Lower lobe of right lung (tissue), 2 donors: ENCODE data around the gene DIS3L2. TPM values are rescaled to one million over a fixed set of nuclear protein-coding genes. Genes with fewer than 3 reads are reported as not detected.

Experiments used
- ATAC-seq, 2 donors: fragments of 200-7000 bp; cut with Tn5 transposase; one replicate each; pipeline ENCODE4 v1.9.1; 2020 to 2022; ENCODE audit warnings: mild to moderate bottlenecking in 2 of 2, moderate library complexity in 2 of 2
- DNase-seq: peaks from one replicate; pipeline ENCODE4 v3.0.0-alpha.2; 2020
- H3K27ac ChIP-seq: fragments of 200-600 bp; one replicate; pipeline ENCODE4 v1.8.0; 2022
- H3K27me3 ChIP-seq: fragments of 200-600 bp; one replicate; pipeline ENCODE4 v1.8.0; 2022; ENCODE audit warnings: low read depth
- H3K36me3 ChIP-seq: fragments of 200-600 bp; one replicate; pipeline ENCODE4 v1.8.0; 2022; ENCODE audit warnings: mild to moderate bottlenecking
- H3K4me1 ChIP-seq: fragments of 200-600 bp; one replicate; pipeline ENCODE4 v1.8.0; 2022
- H3K4me3 ChIP-seq: fragments of 200-600 bp; one replicate; pipeline ENCODE4 v1.8.0; 2022; ENCODE audit warnings: mild to moderate bottlenecking
- H3K9me3 ChIP-seq: fragments of 200-600 bp; one replicate; pipeline ENCODE4 v1.8.0; 2022
- intact Hi-C: fragments of 100-400 bp; cut with DNase I; formaldehyde crosslinking; loops from one replicate; pipeline ENCODE4 v1.11.0; 2022
- total RNA-seq: library from RNA; stranded (reverse); fragmentation: NEBNext Ultra II Directional; extraction: Animal tissue kit (Norgen Biotek cat#: 25700); gene quantifications from one replicate; pipeline ENCODE4 v1.2.1, GENCODE V29; 2021
- TF ChIP-seq, protein P1 (sequence below): fragments of 200-600 bp; IDR thresholded peaks from one replicate; pipeline ENCODE4 v1.8.0; 2022; ENCODE audit warnings: antibody characterized with exemption, mild to moderate bottlenecking
- donor health status: DM: no; HTN: yes; CAD: no; lungs with severe emphysema.

Gene DIS3L2
- total RNA-seq, 1 donor from 2014 or later, result 34.4 TPM

DNA sequence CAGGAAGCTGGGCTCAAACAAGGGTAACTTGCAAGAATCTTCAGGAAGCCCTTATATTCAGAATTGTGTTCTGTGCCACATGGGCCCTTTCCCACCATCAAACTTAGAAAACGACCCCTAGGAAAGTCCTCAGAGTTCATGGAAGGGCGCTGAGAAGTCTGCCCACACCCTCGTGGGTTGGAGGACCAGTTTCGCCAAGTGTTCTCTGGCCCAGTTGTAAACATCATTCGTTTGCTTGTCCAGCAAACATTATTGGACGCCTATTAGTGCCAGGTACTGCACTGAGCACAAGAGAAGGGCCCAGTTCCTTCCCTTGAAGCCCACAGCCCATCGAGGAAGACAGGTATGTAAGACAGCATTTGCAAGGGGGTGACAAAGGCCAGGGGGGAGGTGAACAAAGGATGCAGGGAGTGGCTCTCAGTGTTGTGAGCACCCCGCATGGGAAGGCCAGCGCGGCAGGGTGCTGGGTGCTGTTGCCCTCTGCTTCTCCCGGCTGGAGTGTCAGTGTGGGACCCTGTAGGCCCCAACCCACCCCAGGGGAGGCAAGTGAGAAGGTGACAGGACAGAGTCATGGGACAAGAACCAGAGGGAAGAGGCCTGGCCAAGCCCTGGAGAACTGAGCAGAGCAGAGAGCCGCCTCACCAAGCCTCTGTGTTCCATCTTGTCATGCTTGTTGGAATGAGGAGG lies 356.8 kb downstream of the DIS3L2 start:
- H3K36me3 ChIP-seq, result no peaks in the 10 kb centered on the region
- intact Hi-C loops, result no loop called here
- DNase-seq (no peak), ATAC-seq (no peak)
- no peaks in the 10 kb centered on the region for H3K9me3 ChIP-seq
- H3K4me3 ChIP-seq, result no peak overlapping the region
- TF ChIP-seq, protein P1, sequence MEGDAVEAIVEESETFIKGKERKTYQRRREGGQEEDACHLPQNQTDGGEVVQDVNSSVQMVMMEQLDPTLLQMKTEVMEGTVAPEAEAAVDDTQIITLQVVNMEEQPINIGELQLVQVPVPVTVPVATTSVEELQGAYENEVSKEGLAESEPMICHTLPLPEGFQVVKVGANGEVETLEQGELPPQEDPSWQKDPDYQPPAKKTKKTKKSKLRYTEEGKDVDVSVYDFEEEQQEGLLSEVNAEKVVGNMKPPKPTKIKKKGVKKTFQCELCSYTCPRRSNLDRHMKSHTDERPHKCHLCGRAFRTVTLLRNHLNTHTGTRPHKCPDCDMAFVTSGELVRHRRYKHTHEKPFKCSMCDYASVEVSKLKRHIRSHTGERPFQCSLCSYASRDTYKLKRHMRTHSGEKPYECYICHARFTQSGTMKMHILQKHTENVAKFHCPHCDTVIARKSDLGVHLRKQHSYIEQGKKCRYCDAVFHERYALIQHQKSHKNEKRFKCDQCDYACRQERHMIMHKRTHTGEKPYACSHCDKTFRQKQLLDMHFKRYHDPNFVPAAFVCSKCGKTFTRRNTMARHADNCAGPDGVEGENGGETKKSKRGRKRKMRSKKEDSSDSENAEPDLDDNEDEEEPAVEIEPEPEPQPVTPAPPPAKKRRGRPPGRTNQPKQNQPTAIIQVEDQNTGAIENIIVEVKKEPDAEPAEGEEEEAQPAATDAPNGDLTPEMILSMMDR, result no peak
- no peak overlapping the region for H3K27ac ChIP-seq
- H3K4me1 ChIP-seq, result peaks cover 27% of the 10 kb centered on the region
- H3K27me3 ChIP-seq, result no peaks in the 10 kb centered on the region

DNA sequence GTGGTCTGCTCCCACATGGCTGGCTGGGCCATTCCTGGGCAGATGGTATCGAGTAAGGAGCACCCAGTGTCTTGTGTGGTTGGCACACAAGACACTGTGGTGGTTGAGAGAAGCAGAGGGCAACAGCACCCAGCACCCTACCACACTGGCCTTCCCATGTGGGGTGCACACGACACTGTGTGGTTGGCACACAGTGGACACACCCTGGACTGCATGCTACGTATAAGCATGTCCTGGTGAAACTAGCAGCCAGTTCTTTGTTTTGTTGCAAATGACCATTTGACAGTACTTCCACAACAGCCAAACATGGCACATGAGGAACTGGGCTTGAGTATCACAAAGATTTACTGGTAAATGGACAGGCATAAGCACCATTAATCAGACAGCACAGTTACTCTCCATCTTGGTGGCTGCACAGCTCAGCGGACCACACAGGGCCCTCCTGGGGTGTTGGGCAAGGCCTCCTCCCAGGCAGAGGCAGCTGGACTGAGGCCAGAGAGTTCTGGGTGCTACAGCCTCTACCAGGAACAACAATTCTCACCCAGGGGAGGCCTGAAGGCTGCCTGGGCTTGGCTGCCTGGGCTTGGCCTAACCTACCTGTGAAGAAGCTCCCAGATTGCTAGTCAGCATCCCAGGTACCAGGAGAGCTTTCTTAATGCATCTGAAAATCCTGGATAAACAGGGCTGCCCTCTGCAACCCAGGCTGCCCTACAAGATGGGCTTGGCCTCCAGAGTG lies 357.7 kb downstream of the DIS3L2 start:
- Histone ChIP-seq H3K36me3 (no peaks in the 10 kb centered on the region), H3K4me1 (peaks cover 23% of the 10 kb centered on the region), H3K9me3 (no peaks in the 10 kb centered on the region), H3K27me3 (no peaks in the 10 kb centered on the region), H3K27ac (no peak overlapping the region), H3K4me3 (no peak overlapping the region)
- intact Hi-C loops, result no loop called here
- ATAC-seq (no peak), DNase-seq (no peak)
- TF ChIP-seq, protein P1, result no peak

DNA sequence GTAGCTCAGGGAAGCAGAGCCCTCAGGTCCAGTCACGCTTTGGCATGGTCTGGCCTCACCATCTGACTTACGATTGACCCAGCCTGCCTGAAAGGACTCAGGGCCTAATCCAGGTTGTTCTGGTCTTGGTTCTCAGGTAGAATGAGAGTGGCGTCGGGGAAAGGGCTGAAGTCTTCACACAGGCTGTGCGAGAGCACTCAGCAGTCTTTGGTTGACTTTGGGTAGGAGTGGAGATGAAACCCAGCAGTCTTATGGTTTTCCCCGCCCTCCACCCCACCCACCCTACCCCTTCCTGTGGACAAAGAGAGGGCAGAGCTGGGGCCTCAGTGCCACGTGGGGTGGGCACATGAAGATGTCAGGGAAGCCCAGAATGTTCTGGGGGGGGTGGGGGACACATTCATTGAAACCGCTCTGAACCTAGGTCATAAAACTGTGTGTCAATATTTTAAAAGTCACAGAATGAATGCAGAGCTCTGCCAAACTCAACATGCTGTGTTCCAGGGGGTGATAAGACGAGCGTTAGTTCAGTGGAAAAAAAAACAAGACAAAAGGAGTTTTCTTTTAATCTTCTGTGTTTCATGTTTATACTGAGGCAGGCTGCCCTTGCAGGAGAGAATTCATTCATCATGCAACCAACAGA lies 358.4 kb downstream of the DIS3L2 start:
- H3K27ac ChIP-seq, result no peak overlapping the region
- intact Hi-C loops, result no loop called here
- H3K27me3 ChIP-seq, result no peaks in the 10 kb centered on the region
- ATAC-seq, result no peak
- no peak for DNase-seq
- H3K36me3 ChIP-seq, result no peaks in the 10 kb centered on the region
- H3K4me3 ChIP-seq, result no peak overlapping the region
- peaks cover 16% of the 10 kb centered on the region for H3K4me1 ChIP-seq
- TF ChIP-seq, protein P1, result no peak
- H3K9me3 ChIP-seq, result no peaks in the 10 kb centered on the region

DNA sequence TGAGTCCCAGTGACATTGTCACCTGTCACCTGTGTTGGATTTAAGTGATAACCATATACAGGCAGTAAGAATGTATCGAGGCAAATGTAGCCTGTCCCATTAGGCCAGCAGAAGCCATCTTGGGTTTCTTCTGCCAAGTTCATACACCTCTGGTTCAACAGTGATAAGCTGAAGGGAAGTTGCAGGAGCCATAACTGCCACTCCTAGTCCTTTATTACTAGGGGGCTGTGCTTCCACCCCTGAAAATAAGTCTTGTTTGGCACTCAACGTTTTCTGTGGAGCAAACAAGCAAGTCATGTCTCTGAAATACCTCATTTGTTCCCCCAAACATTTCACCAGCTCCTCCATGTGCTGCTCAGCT lies 358.9 kb downstream of the DIS3L2 start:
- DNase-seq (no peak), ATAC-seq (no peak)
- Histone ChIP-seq H3K27me3 (no peaks in the 10 kb centered on the region), H3K4me3 (no peak overlapping the region), H3K9me3 (no peaks in the 10 kb centered on the region), H3K4me1 (peaks cover 11% of the 10 kb centered on the region), H3K36me3 (no peaks in the 10 kb centered on the region), H3K27ac (no peak overlapping the region)
- intact Hi-C loops, result no loop called here
- TF ChIP-seq, protein P1, result no peak

DNA sequence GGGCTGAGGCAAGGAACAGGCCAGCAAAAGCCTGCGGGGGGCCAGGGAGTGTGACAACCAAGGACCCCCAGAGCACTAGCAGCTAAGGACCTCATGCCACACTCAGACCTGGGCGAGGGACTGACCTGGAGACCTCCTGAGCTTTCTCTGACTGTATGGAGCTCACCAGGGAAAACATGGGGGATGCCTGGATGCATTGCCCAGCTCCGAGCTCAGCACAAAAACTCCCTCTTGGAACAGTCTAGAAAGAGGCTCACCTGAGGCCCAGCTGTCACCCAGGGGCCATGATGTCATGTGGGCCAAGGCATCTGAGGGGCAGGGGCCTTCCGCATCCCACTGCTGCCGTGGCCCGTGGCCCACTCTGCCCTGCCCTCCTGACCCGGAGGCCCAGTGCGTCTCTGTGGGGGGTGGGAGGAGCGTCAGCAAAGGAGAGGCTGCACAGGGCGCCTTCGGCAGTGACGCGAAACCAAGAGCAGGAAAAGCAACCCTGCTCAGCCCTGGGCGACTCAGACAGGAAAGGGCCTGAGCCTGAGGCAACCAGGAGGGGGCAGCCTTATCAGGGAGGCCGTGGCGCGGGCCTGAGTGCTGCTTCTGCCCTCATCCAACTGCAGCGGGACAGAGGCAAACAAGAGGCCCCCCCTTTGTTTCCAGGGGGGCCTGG lies 359.8 kb downstream of the DIS3L2 start:
- no peak overlapping the region for H3K27ac ChIP-seq
- DNase-seq, result peak; percentile 39
- TF ChIP-seq, protein P1, result no peak

More for the DNA sequence above, 359.8 kb downstream of the DIS3L2 start:
- ATAC-seq, result no peak
- Histone ChIP-seq H3K4me3 (no peak overlapping the region), H3K9me3 (no peaks in the 10 kb centered on the region), H3K36me3 (no peaks in the 10 kb centered on the region), H3K27me3 (no peaks in the 10 kb centered on the region), H3K4me1 (peaks cover 2% of the 10 kb centered on the region)
- intact Hi-C loops, result no loop called here
